OCI-LY7 (cell line): ENCODE results near the gene LRRC4C. TPM values are rescaled to one million over a fixed set of nuclear protein-coding genes. Genes with fewer than 3 reads are reported as not detected.

ENCODE experiments used
- BruUV-seq: library from RNA; stranded (reverse); fragments of 400-500 nt; replicated peaks from 2 replicates; lab custom pipeline; 2021; lab: Mats Ljungman, UMichigan
- CTCF ChIA-PET: fragments of 300-600 bp; sonication (Branson Sonifier 250); formaldehyde crosslinking; loops from one replicate; lab custom pipeline; 2022; ENCODE audit warnings: antibody characterized with exemption; ENCODE audit not compliant: unreplicated experiment; lab: Charles Lee
- POLR2A ChIA-PET: fragments of 300-600 bp; sonication (Branson Sonifier 250); formaldehyde crosslinking; loops from one replicate; lab custom pipeline; 2022; ENCODE audit warnings: antibody characterized with exemption; lab: Charles Lee
- DNase-seq: peaks from one replicate; pipeline ENCODE4 v3.0.0-alpha.2; 2015; ENCODE audit warnings: low spot score
- H2AFZ ChIP-seq: fragments of 200-600 bp; sonication (generic), shearing (Covaris generic); 2 replicates; pipeline ENCODE4 v1.6.1; 2014; ENCODE audit warnings: mild to moderate bottlenecking, antibody characterized with exemption, low read length, moderate library complexity
- H3K27ac ChIP-seq: fragments of 200-600 bp; sonication (generic); 2 replicates; pipeline ENCODE4 v1.5.1; 2014; ENCODE audit warnings: mixed run types, low read depth, mild to moderate bottlenecking, moderate library complexity, low read length, inconsistent platforms; ENCODE audit not compliant: poor library complexity, severe bottlenecking
- H3K36me3 ChIP-seq: fragments of 200-600 bp; sonication (generic); 2 replicates; pipeline ENCODE4 v1.6.1; 2014; ENCODE audit warnings: mild to moderate bottlenecking, antibody characterized with exemption, low read length, moderate library complexity, mixed read lengths; ENCODE audit not compliant: insufficient read depth
- H3K4me1 ChIP-seq: fragments of 200-600 bp; sonication (generic); 2 replicates; pipeline ENCODE4 v1.5.1; 2014; ENCODE audit warnings: mild to moderate bottlenecking, low read length; ENCODE audit not compliant: insufficient read depth, poor library complexity, severe bottlenecking
- H3K4me2 ChIP-seq: fragments of 200-600 bp; sonication (generic); 2 replicates; pipeline ENCODE4 v1.6.1; 2014; ENCODE audit warnings: mild to moderate bottlenecking, low read length
- H3K4me3 ChIP-seq: fragments of 200-600 bp; sonication (generic); 2 replicates; pipeline ENCODE4 v1.5.1; 2014; ENCODE audit warnings: mild to moderate bottlenecking, low read depth, low read length; ENCODE audit not compliant: poor library complexity, severe bottlenecking
- H3K79me2 ChIP-seq: fragments of 200-600 bp; sonication (generic); 2 replicates; pipeline ENCODE4 v1.6.1; 2016; ENCODE audit warnings: low read depth, mild to moderate bottlenecking, low read length, moderate library complexity, mixed read lengths; ENCODE audit not compliant: insufficient read depth
- H3K9me2 ChIP-seq: fragments of 200-600 bp; sonication (generic); 2 replicates; pipeline ENCODE4 v1.6.1; 2016; ENCODE audit warnings: mild to moderate bottlenecking, low read length, mixed read lengths; ENCODE audit not compliant: insufficient read depth
- H3K9me3 ChIP-seq: fragments of 200-600 bp; sonication (generic); 2 replicates; pipeline ENCODE4 v1.6.1; 2014; ENCODE audit warnings: mild to moderate bottlenecking, mixed run types, low read length, mixed read lengths
- H4K20me1 ChIP-seq: fragments of 200-600 bp; sonication (generic); 2 replicates; pipeline ENCODE4 v1.6.1; 2014; ENCODE audit warnings: mild to moderate bottlenecking, antibody characterized with exemption, low read length, moderate library complexity, mixed read lengths; ENCODE audit not compliant: insufficient read depth
- CTCF ChIP-seq: fragments of 200-600 bp; sonication (generic); conservative IDR thresholded peaks from 2 replicates; pipeline ENCODE4 v1.5.1; 2014; ENCODE audit warnings: mild to moderate bottlenecking, antibody characterized with exemption, low read length, moderate library complexity, mixed read lengths
- EZH2phosphoT487 ChIP-seq: fragments of 200-600 bp; sonication (generic); IDR thresholded peaks from 2 replicates; pipeline ENCODE4 v1.6.1; 2018; ENCODE audit warnings: low read depth, borderline replicate concordance, mild to moderate bottlenecking, mixed run types, antibody characterized with exemption, low read length, moderate library complexity, mixed read lengths
- intact Hi-C: fragments of 100-400 bp; cut with micrococcal nuclease; formaldehyde crosslinking; loops from one replicate; pipeline ENCODE4 v1.10.0; 2022; ENCODE audit not compliant: unreplicated experiment
- total RNA-seq, 2 experiments: library from RNA; depleted of rRNA in 1 of 2; stranded (reverse); fragments of >200 nt in 1 of 2; shearing (Covaris generic) in 1 of 2; gene quantifications; 2 replicates each; pipeline ENCODE4 v1.2.3, GENCODE V29; 2014 to 2022

Gene LRRC4C
- total RNA-seq, 2 experiments from 2014 or later: not detected

GRCh38 chr11:41392596-41392995 lies 66.9 kb downstream of the LRRC4C start:
- DNase-seq: no peak
- Histone ChIP-seq H3K27ac (no peak overlapping the region), H3K9me3 (no peaks in the 10 kb centered on the region), H3K79me2 (no peaks in the 10 kb centered on the region), H3K4me2 (no peak overlapping the region), H3K4me3 (no peak overlapping the region), H4K20me1 (no peaks in the 10 kb centered on the region), H3K4me1 (no peaks in the 10 kb centered on the region), H3K36me3 (no peaks in the 10 kb centered on the region), H2AFZ (no peak overlapping the region), H3K9me2 (no peaks in the 10 kb centered on the region)
- ChIA-PET CTCF (interaction anchor here (0.6 kb wide), 1 partner anchor 240 kb away, joined by 3 read pairs; no protein-coding TSS in a partner anchor), POLR2A (no interaction called here)
- intact Hi-C loops: no loop called here
- no TSS peak for BruUV-seq
- TF ChIP-seq CTCF (no peak), EZH2phosphoT487 (no peak)

- BruUV-seq: no TSS peak
- no peak for TF ChIP-seq CTCF
- no peak for TF ChIP-seq EZH2phosphoT487
Measured at GRCh38 chr11:41389623-41390130, 69.8 kb downstream of the LRRC4C start.

GRCh38 chr11:41384329-41384728 lies 75.1 kb downstream of the LRRC4C start:
- no peaks in the 10 kb centered on the region for H3K4me1 ChIP-seq
- no peaks in the 10 kb centered on the region for H3K79me2 ChIP-seq
- H3K9me2 ChIP-seq: no peaks in the 10 kb centered on the region
- no peak overlapping the region for H2AFZ ChIP-seq
- ChIA-PET POLR2A (interaction anchor here (1.1 kb wide), 1 partner anchor 17 kb away, joined by 3 read pairs; no protein-coding TSS in a partner anchor), CTCF (no interaction called here)
- H4K20me1 ChIP-seq: no peaks in the 10 kb centered on the region
- H3K36me3 ChIP-seq: no peaks in the 10 kb centered on the region
- no peak overlapping the region for H3K4me3 ChIP-seq
- DNase-seq: no peak
- no peaks in the 10 kb centered on the region for H3K9me3 ChIP-seq
- H3K27ac ChIP-seq: no peak overlapping the region
- no peak overlapping the region for H3K4me2 ChIP-seq
- no TSS peak for BruUV-seq
- intact Hi-C loops: no loop called here
- TF ChIP-seq CTCF: no peak

More at GRCh38 chr11:41389623-41390130, 69.8 kb downstream of the LRRC4C start:
- H4K20me1 ChIP-seq: no peaks in the 10 kb centered on the region
- H3K79me2 ChIP-seq: no peaks in the 10 kb centered on the region
- CTCF ChIA-PET: no interaction called here
- no peak overlapping the region for H3K4me3 ChIP-seq
- H3K4me2 ChIP-seq: no peak overlapping the region
- no peak overlapping the region for H3K27ac ChIP-seq
- no peaks in the 10 kb centered on the region for H3K9me2 ChIP-seq
- no peaks in the 10 kb centered on the region for H3K36me3 ChIP-seq
- H2AFZ ChIP-seq: no peak overlapping the region
- H3K4me1 ChIP-seq: no peaks in the 10 kb centered on the region
- intact Hi-C loops: no loop called here
- no peak for DNase-seq
- POLR2A ChIA-PET: no interaction called here
- H3K9me3 ChIP-seq: no peaks in the 10 kb centered on the region
